H54 (cell line): ENCODE results near the gene GORASP1.

Source experiments
- DNase-seq: peaks from one replicate; pipeline ENCODE4 v3.0.0; 2011; ENCODE audit warnings: low spot score, mixed read lengths; ENCODE audit not compliant: insufficient read length
- FAIRE-seq: peaks from 3 replicates; lab custom pipeline; 2011; peaks lifted over from hg19 to GRCh38; lab: Jason Lieb, UNC
- POLR2A ChIP-seq: IDR thresholded peaks from 2 replicates; pipeline ENCODE4 v1.6.1; 2011; ENCODE audit warnings: low read depth, mild to moderate bottlenecking, low read length

The GORASP1 gene

GRCh38 chr3:39106851-39107387, 508 bp downstream of the GORASP1 start:
- no peak for FAIRE-seq
- no peak for TF ChIP-seq POLR2A
- DNase-seq = peak; percentile 72

DNA sequence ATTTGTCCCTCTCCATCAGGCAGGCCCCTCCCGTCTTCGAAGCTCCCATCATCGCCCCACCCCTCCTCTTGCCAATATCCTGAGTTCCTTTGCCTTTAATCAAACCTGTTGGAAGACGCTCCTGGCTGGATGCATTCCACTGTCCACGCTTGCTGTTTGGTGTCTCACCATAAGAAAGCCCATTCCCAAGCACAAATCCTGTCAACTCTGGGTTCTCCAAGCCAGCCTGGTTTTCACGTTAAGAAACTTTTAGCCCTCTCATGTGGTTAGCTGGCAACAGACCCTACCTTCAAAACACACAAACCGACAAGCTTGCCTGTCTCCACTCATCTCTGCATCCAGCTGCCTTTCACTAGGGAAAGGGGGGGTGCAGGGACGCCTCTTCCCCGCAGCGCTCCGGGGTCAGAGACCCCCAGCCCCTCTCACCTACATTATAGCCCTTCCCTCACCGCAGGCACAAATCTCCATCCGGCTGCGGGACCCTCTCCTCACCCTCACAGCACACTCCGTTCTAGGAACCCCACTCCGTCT, 1.1 kb downstream of the GORASP1 start:
- no peak for TF ChIP-seq POLR2A
- FAIRE-seq (no peak), DNase-seq (no peak)

- FAIRE-seq (no peak), DNase-seq (no peak)
- TF ChIP-seq POLR2A = no peak
Observed at GRCh38 chr3:39105687-39106063, 1.8 kb downstream of the GORASP1 start.

DNA sequence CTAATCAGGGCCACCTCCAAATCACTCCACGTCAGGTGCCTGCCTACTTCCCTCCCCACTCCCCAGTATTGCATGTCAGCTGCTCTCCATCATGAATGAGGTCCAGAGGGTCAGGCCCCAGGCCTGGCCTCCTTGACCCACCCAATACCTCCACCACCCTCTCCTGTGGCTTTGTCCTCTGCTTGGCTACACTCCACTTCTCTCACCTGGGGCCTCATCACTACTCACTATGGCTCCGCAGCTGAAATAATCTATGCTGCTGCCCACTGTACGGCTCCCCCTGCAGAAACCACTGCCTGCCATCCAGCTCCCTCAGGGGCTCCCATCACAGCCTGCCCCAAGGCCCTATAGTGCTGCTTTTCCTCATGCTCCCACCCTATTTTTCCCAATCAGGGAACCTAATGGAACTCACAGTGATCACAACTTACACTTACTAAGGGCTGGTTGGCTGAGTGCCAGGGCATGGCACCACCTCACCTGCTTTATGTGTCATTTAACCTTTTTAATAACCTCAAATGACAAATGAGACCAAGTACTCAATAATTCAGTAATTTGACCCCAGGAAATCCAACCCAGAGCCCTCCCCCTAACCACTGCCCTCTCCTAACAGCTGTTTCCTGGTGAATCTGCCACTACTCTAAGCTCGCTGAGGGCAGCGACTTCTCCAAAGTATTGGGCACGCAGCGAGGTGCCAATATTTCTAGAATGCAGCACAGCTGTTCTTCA, 2.3 kb downstream of the GORASP1 start:
- DNase-seq (no peak), FAIRE-seq (no peak)
- TF ChIP-seq POLR2A = no peak

GRCh38 chr3:39103791-39104552, 3.5 kb downstream of the GORASP1 start:
- TF ChIP-seq POLR2A = no peak
- DNase-seq = no peak
- FAIRE-seq = no peak

DNA sequence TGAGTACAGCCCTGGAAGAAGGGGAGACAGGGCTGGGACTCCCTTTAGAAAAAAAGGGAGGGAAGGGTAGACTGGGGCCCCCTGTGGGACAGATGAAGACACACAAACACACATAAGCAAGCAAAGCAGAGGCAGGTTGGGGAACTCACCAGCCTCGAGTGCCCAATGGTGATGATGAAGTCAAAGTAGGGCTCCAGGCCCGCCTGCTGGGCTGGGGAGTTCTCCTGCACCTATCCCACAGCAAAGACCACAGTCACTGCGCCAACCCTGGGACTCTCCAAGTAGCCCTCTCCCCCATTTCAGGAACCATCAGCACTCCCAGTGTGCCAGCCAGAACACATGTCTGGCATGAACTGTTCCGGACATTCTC, 4.1 kb downstream of the GORASP1 start:
- no peak for DNase-seq
- no peak for TF ChIP-seq POLR2A
- FAIRE-seq = no peak

GRCh38 chr3:39102504-39103323, 4.7 kb downstream of the GORASP1 start:
- FAIRE-seq (no peak), DNase-seq (no peak)
- no peak for TF ChIP-seq POLR2A

DNA sequence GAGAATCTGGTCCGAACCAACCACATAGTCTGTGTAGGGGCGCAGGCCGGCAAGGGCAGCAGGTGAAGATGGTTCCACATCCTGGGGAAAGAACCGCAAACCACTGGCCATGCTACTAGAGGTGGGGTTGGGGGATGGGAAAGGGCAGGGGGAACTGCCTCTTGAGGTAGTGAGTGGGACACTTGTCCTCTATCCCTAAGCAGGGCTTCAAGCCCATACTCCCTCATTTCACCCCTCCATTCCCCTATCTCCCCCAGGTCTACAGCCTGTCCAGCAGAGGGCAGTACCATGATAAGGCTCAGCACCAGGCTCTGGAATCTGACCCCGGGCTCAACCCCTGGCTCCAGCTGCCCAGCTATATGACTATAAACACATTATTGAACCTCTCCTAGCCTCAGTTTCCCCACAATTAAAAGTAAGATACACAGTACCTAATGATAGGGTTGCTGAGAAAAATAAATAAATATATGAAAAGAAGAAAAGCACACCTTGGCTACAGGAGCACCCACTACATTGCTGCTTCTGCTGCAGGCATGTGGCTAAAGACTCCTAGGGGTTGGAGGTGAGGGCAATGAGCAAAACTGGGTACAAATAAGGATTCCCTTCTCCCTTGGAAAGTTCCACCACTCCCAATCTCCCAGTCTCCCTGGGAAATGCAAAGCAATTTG, 6.3 kb downstream of the GORASP1 start:
- DNase-seq (peak; percentile 77), FAIRE-seq (no peak)
- TF ChIP-seq POLR2A = no peak

- TF ChIP-seq POLR2A = no peak
- FAIRE-seq = no peak
Observed at GRCh38 chr3:39100500-39100886, 6.9 kb downstream of the GORASP1 start.

DNA sequence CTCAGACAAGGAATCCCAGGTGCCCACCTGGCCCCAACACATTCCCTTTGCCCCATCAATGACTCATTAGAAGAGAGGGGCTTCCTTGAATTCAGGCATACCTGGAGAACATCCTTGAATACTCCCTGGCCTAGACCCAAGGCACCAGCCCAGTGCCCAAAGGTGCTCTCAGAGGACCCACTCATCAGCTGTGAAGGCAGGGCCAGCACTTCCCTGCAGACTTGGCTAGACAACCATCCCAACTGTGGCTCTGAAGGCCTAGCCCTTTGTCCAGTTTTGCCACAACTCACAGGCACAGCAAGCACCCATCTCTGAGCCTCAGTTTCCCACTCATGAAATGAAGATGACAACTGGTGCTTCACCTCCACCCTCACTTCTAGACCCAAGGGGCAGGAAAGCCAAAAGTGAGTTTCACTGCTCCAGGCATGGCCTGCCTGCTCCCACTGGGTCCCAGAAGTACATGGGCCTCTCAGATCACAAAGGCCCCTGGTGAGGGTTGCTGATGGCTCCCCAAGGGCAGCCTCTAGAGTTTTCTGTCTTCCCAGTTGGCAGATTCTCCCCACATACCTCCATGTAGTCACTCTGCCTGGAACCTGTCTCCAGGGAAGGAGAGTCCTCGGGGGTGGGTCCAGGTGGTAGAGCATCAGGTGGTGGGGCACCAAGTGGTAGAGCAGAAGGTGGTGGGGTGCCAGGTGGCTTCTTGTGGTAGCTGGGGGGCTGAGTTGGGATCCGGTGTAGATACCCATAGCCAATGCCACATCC, 7.5 kb downstream of the GORASP1 start:
- no peak for TF ChIP-seq POLR2A
- FAIRE-seq (no peak), DNase-seq (no peak)

More at GRCh38 chr3:39100500-39100886, 6.9 kb downstream of the GORASP1 start:
- no peak for DNase-seq

DNA sequence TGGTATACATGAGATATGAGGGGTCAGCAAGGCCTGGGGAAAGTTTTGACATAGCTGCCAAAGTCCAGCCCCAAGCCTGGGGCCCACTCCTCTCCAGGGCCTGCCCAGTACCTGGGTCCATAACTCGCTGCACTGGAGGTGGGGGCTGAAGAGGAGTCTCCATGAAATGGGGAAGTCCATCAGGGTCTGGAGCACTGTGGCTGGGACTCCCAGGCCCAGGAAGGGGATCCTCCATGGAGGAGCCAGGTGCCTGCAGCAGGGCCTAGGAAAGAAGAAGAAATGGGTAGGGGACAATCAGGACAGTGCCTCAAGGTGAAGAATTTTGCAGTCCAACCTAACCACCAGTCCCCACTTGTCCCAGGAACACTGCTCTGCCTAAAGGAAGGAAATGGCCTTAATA, 8.2 kb downstream of the GORASP1 start:
- TF ChIP-seq POLR2A = no peak
- DNase-seq (no peak), FAIRE-seq (no peak)

DNA sequence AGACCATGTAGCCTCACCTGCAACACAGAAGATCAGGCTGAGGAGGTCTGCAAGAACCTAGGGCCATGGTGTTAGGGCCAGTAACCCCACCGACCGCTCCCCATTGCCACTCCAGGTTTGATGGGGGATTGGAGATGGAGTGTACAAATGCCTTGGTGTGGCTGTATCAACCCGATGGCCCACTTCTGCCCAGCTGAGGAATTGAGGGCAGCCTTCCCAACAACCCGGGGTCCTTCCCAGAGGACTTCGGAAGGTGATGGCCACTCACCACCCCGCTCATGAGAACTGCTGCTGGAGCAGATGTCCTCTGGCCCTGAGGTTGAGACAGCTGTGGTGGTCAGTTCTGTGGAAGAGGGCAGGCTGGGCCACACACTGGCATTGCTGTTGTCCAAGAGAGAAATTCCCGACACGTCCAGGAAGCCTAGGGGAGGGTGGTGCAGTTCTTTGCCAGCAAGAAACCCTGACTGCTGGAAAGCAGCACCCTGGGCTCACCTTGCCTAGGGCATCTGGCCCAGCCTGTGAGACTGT, 8.9 kb downstream of the GORASP1 start:
- FAIRE-seq = no peak
- TF ChIP-seq POLR2A = no peak
- no peak for DNase-seq
